OCI-LY7 (cell line): ENCODE results near the gene SPSB3.

Source experiments
- CTCF ChIP-seq: fragments of 200-600 bp; sonication (generic); conservative IDR thresholded peaks from 2 replicates; pipeline ENCODE4 v1.5.1; 2014; ENCODE audit warnings: mild to moderate bottlenecking, antibody characterized with exemption, low read length, moderate library complexity, mixed read lengths
- EZH2phosphoT487 ChIP-seq: fragments of 200-600 bp; sonication (generic); IDR thresholded peaks from 2 replicates; pipeline ENCODE4 v1.6.1; 2018; ENCODE audit warnings: low read depth, borderline replicate concordance, mild to moderate bottlenecking, mixed run types, antibody characterized with exemption, low read length, moderate library complexity, mixed read lengths

GRCh38 chr16:1790261-1790610 lies 7.9 kb upstream of the SPSB3 start:
- TF ChIP-seq CTCF (no peak), EZH2phosphoT487 (no peak)
